GM19467 (cell line): ENCODE measurements around the gene TMC5.
"Not testable (repeated sequence)": the region's sequence is repeated elsewhere in the genome, so short reads cannot be mapped to it uniquely, and the experiment has no call there.

Experiments
- ATAC-seq: cut with Tn5 transposase; IDR thresholded peaks from one replicate; pipeline ENCODE4 v1.9.1; 2021; ENCODE audit warnings: mild to moderate bottlenecking, moderate library complexity; ENCODE audit not compliant: unreplicated experiment

Gene TMC5

DNA sequence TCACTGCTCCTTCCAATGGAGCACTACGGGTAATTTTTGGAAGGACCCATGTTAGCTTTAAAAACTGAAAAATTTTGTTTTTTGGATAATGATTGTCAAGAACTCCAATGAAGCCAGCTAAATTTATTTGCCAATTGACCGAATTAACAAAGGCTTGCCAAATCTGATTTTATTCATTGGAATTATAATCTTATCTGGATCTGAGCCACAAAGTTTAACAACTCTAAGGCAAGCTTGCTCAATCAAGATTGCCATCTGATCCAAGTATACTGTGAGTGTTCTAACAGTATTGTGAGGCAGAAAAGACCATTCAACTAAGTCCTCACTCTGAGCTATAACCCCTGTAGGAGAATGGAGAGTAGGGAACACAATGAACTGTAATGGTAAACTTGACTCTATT, 20.3 kb upstream of the TMC5 start:
- ATAC-seq = not testable (repeated sequence)

DNA sequence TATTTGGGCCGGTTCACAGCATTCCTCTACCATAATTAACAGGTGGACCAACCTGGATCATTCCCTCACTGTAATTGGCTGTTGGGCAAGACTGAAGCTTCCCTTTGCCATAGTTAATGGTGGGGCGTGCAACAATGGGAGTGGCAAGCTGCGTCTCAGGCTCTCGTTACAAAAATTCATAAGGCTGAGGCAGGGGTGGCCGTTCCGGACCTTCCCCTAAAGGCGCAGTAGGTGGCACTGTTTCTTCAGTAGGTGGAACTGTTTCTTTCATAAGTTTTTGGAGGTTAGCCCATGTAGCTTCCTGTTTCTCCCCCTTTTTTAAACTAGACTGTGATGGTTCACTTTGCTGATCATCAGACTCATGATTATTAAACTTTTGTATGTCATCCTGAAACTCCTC, 17.0 kb upstream of the TMC5 start:
- ATAC-seq = no peak

DNA sequence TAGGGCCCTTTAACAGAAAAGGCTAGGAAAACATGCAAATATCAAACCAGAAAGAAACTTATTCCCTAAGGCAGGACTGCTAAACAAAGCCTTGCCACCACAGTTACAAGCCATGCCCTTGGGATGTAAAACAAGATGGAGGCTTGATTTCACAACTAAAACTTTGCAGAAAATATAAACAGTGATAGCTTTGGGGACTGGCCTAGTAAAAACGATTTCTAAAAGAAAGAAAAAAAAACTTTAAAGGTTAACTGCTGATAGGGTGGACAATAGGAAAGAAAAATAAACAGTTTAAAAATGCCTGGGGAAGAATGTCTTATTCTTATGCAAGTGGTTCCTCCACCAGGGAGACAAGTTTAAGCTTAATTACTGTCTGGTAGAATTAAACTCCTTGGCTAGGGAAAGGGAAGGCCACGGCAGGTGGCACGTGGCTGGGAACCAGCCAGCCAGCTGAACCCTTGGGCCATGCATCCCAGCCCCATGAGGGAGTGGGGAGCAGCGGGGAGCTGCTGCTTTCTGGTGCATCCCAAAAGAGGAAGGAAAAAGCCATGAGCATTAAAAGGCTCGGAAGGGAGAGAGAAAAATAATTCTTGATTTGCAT, 10.7 kb upstream of the TMC5 start:
- no peak for ATAC-seq

DNA sequence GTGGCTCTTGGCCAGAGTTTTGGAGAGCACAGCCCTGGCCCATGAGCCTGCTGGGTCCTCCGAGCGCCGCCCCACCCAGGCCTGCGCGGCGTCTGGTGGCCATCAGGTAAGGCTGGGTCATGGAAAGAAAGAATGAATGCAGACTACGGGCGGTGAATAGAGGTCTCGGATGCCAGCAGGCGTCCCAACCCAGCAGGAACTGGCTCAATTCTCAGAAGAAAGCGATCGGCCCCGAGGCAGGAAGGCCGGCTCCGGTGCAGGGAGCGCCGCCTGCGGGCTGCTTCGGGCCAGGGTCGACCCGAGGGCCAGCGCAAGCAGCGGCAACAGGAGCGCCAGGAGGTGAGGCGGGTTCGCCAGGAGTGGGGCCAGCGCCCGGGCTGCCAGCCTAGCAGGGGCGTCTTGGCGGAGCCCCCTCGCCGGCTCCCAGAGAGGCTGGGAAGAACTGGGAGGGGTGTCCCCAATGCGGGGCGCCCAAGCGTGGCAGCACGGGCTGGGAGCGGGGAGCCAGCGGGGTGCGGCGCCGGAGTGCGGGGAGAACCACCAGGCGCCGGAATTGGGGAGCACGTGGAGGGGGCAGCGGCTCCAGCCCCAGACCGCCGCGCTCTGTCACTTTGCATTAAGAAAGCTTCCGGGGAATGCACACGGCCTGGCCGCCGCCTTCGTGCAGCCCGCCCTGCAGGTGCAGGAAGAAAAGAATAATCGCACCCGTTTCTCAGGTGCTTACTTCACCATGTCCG, 7.1 kb upstream of the TMC5 start:
- ATAC-seq = no peak

DNA sequence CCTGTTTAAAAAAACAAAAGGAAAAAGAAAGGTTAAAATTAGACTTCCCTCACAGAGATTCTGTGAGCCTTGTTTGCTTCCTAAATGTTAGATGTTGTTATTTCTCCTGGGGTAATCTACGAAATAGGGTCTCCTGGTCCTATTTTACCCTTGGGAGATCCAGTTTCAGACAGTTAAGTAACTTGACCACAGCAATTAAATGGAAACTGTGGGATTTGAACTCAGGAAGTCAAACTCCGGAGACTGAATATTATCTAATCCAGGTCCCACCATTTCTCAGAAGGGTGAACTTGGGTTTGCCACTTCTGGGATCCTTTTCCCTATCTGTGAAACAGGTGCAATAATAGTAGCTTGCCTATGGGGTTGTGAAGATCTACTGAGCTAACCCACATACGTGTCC, 6.4 kb upstream of the TMC5 start:
- no peak for ATAC-seq

DNA sequence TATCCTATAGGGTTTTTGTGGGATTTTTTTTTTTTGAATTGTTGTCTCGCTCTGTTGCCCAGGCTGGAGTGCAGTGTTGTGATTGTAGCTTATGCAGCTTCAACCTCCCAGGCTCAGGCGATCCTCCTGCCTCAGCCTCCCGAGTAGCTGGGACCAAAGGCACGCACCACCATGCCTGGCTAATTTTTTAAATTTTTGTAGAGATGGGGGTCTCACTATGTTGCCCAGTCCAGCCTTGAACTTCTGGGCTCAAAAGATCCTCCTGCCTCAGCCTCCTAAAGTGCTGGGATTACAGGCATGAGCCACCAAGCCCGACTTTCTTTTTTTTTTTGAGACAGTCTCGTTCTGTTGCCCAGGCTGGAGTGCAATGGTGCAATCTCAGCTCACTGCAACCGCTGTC, 5.6 kb upstream of the TMC5 start:
- ATAC-seq = not testable (repeated sequence)

DNA sequence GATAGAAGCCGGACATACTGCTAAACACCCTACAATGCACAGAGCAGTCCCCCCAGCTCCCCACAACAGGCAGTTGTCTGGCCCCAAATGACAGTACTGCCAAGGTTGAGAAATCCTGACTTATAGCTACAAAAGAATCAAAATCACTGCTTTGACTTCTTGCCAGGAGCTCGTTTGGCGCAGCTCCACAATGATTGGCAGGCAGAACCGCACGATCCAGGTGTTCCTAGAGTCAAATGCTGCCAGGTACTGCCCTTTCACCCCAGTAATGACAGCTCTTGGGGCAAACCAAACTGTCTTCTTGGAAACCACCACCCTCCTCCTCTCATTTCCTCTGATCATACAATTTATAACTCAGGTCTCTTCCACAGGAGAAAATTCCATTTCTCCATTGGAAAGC, 2.2 kb upstream of the TMC5 start:
- no peak for ATAC-seq

DNA sequence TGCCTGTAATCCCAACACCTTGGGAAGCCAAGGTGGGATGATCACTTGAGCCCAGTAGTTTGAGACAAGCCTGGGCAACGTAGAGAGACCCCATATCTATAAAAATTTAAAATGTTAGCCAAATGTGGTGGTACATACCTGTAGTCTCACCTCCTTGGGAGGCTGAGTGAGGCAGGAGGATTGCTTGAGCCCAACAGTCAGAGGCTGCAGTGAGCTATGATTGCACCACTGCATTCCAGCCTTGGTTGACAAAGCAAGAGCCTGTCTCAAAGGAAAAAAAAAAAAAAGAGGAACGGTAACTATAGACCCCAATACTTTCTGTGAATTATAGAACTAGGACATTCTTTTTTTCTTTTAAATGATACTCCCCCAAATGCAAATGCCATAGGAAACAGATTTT, 1.8 kb upstream of the TMC5 start:
- no peak for ATAC-seq

DNA sequence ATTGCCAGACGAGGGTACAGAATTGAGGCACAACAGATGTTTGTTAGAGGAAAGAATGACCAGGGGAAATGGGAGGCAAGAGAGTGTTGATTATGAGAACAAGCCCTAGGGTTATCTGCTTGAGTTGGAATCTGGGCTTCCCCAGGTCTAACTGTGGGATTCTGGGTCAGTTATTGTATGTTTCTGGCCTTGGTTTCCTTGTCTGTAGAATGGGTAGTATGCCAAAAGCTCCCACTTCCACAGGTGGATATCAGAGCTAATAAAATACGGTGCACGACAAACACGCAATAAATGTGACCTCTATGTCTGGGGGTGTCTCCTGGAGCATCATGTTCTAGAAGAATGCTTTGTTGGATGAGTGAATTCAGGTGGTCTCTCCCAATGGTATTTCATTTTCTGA, 517 bp downstream of the TMC5 start:
- no peak for ATAC-seq

DNA sequence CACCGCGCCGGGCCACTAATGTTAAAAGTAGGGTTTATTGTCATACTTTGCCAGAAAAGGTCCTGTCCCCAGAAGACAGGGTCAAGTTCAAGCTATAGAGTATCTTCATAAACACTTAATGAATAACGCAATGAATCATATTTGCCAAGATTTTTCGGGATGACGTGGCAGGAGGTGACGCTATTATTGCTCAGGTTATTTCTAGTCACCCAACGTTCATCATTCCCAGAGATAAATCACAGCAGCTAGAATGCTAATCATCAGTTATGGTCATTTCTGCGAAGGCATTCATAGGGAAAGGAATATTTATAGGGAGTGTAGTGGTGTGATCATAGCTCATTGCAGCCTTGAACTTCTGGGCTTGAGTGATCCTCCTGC, 2.0 kb downstream of the TMC5 start:
- ATAC-seq = no peak

DNA sequence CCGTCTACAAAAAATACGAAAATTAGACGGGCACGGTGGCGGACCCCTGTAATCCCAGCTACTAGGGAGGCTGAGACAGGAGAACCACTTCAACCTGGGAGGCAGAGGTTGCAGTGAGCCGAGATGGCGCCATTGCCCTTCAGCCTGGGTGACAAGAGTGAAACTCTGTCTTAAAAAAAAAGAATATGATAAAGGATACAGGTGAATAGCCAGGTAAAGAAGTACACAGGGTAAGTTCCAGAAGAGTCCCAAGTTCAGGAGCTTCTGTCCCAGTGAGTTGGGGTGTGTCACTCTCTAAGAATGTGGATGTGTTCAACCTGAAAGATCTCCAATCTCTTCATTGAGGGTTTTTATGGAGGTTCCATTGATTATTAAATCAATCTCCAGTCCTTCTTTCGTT, 6.8 kb downstream of the TMC5 start:
- no peak for ATAC-seq

DNA sequence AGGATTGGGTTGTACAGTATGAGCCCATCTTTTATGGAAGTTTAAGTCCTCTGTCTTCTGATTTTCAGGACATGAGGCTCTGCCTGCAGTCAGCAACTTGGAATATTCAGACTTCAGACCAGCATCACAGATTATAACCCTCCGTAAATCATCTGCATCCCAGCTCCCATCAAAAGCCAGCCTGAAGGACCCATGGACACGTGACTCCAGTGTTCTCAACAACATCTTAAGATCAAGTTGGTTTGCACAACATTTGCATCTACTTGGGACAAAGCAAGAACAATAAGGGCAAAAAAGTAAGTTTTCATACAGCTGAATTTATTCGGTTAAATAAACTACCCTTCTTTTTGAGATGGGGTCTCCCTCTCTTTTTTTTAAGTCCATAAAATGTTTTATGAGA, 12.7 kb downstream of the TMC5 start:
- ATAC-seq = no peak

DNA sequence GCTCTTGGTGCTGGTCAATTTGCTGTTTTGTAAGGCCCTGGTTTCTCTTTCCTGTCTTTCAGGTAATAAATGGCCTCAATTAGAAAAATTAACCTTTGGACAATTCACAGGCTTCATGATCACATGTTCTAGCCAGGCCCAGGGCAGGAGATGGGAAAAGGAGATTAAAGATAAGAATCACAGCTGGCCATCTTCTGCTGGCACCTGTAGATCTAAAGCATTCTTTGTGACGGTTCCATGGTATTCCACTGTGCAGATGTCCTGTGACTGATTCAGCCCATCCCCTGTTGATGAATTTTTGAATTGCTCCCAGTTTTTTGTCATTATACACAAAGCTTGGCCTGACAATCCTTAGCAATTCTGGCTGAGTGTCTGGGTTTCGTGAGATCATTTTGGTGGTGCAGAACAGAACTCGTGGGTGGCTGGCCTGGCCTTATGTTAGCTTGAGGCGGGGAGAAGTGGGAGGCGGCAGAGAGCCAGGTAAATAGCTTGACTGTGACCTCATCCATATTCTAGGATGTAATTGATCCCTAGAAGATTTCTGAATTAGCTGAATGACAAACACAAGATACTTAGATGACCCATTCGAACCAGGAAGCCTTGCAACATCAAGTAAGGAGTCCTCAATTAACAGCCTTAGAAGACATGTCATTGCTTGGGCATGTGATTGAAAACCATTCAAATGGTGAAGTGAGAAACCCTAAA, 14.1 kb downstream of the TMC5 start:
- ATAC-seq = no peak

DNA sequence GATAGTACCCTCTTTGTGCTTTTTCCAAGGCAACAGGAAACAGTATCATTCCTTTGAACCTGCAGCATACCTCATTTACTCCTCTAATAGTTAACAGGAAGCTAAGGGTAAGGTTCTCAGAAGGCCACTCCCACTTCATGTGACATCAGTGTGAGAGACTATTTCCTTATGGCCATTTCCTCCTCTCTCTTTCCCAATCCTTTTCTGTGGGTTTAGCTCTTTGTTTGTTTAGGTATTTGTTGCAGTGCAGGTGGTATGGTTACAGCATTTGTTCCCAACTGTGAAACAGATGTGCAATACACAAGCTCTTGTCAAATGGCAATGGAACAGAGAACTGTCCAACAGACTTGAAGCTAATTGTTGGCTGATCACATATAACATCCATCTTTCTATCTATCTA, 14.7 kb downstream of the TMC5 start:
- ATAC-seq = no peak

DNA sequence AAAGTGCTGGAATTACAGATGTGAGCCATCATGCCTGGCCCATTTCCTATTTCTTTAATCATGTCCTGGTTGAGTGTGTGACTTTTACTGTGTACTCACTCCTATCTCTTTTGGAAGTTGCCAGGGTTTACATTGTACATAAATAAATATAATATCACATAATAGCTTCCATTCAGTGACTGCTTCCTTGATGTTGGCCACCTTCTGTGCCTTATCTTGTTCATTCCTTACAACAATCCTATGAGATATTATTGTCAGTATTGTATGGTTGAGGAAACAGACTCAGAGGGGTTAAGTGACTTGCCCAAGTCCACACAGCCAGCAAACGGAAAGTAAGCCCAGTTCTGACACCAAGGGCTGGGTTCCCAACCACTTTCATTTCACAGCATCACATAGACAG, 16.9 kb downstream of the TMC5 start:
- ATAC-seq = no peak

DNA sequence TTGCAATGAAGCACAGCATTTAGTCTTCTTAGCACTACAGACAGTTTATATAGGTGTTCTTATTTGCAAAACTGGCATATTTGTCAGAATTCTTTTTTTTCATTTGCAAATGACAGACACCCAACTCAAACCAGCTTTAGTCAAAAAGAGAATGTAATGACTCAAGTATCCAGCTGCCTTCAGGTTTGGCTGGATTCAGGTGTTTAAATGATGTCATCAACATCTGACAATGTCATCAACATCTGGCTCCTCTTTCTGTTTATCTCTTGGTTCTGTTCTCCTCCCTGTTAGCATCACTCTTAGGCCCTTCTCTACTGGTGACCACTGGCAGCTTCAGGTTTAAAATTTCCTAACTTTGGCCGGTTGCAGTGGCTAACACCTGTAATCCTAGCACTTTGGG, 18.9 kb downstream of the TMC5 start:
- no peak for ATAC-seq

DNA sequence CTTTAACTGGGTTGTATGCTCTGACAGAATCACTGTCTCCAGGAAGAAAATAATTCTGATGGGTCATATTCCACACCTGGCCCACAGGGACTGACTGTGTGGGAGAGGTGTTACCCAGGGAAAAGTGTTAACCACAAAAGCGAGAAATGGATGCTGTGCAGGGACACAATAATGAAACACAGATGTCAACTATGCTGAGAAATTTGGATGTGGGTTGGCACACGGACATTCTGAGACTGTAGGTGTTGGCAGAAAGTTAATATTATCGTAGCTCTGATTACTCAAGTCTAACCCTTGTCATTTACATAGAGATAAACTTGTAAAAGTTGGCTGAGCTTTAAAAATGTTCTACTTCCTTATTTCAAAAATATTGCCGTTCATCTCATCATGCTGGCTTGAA, 19.6 kb downstream of the TMC5 start:
- no peak for ATAC-seq

DNA sequence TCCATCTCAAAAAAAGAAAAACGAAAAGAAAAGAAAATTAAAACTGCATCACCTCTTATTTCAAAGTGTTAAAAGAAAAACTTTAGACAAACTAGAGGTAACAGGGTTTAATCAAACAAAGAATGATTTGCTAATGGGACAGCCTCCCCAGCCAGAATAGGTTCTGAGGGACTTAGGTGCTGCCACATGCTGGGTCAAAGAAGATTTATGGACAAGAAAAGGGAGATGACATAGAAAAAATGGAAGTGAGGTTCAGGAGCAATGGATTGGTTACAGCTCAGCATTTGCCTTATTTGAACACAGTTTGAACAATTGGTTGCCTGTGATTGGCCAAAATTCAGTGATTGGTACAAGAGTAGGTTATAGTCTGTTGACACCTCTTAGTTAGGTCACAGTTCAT, 21.1 kb downstream of the TMC5 start:
- ATAC-seq = no peak

DNA sequence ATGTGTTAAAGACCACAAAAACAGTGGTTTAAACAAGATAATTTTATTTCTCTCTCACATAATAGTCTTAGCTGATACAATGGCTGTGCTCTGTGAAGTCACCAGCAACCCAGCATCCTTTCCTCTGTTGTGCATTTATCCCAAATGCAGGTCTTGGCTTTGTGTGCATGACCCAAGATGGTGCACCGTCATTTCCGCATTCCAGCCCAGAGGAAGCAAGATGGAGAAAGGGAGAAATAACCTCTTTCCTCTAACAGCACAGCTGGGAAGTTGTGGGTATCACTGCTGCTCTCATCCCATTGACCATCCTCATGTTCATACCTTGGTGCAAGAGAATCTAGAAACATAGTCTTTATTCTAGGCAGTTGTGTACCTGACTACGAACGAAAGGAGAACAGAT, 21.8 kb downstream of the TMC5 start:
- ATAC-seq = no peak

DNA sequence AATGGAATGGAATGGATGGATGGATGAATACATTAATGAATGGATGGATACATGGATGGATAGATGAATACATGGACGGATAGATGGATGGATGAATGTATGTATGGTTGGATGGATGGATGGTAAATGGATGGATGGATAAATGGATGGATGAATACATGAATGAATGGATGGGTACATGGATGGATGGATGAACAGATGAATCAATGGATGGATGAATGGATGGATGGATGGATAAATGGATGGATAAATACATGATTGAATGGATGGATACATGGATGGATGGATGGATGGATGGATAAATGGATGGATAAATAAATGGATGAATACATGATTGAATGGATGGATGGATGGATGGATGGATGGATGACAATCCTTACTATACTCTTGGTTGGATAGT, 26.0 kb downstream of the TMC5 start:
- no peak for ATAC-seq

DNA sequence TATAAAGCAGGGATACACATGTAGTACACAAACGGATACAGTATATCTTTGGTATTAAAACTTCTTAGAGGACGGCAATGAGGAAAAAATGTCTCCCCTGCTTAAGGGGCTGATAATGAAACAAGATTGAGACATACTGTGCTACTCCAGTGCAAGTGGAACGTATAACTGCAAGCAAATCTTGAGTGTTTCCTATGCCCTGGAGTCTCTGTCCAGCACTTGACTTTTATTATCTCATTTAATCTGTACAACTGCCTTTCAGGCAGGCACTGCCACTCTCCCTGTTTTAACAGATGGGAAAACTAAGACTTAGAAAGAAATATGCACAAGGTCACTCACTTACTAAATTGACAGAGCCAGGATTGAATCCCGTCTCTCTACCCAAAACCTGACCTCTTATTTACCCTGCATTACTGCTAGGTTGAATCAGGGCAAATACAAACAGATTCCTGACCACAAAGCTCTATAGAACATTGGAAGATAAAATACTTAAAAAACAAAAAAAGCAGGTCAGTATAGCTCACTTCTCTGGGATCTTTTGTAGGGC, 28.7 kb downstream of the TMC5 start:
- ATAC-seq = no peak

DNA sequence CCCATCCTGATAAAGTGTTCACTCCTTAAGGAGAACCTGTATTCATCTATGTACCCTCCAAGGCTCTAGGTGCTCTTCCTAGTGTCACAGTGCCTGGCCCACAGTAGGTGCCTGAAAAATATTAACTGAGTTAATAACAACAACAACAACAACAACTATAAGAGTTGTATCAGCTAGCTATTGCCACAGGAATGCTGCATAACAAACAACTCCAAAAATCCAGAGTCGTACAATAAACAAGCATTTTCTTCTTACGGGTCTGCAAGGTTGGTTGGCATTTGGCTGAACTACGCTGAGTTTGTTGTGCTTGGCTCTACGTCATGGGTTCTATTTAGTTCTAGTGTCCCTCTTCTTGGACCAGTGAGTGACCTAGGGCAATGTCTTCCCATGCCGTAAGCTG, 29.2 kb downstream of the TMC5 start:
- no peak for ATAC-seq
